Suppressor macrophage treated with lipopolysaccharide for 1 hour (primary cell): Measurements from ENCODE around the gene CA10.

Source experiments
- DNase-seq, 3 donors: peaks; one replicate each; pipeline ENCODE4 v3.0.0-alpha.2; 2020 to 2022

The CA10 gene

GRCh38 chr17:52145476-52145875 is 13.0 kb downstream of the CA10 start:
- no peak for DNase-seq

- no peak for DNase-seq
These were observed 15.0 kb downstream of the CA10 start for GRCh38 chr17:52143542-52143941.

DNA sequence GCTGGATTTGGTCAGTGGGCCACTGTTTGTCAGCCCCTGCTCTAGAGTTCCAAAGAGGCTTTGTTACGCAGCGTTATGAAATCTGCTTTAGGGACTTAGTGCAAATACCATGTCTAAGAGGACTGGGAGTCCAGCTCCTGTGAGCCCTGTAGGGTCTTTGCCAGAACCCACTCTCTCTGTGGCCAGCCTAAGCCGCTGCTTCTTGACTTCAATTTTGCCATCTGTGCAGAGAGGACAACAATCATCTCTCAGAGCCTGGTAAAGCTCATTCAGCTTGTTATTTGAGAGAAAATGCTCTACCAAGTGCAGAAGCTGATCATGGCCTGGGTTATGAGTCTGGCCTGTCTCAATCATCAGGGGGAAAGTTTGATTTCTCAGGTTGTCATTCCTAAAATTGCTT is 17.9 kb downstream of the CA10 start:
- no peak for DNase-seq

DNA sequence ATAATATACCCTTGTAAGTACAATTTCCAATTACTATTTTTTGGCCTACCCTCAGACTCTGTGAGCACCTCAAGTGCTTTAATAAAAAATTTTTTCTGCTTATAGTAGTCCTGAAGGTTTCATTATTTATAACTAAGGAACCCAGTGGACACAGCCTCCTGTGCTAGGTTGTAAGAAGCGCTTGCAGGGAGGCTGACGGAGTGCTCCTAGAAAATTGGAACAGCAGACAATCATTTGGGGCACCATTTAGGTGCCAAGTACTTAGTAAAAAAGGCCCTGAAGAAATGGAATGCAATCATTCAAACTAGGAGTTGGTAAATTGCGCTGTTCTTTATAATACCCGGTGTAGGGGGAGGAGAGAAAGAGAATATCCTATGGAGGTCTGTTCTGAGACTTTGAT is 19.8 kb downstream of the CA10 start:
- no peak for DNase-seq

- DNase-seq = no peak
These were observed 20.2 kb downstream of the CA10 start for GRCh38 chr17:52138350-52138749.

DNA sequence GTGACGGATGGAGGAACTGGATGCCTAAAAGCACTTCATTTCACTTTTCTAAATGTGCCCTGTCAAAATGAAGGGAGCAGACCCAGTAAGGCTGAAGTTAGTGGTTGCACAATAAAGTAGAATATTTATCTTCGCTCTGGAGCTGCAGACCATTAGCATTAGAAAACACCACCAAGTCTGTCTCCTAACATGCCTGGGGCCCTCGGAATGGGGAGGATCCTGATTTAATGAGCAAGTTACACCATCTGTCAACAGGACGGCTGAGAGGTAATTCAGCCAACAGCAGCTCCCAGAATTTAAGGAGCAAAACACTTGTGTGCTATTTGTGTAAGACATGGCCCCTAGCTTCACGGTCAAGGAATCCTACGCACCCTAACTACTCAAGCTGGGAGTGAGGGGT is 22.3 kb downstream of the CA10 start:
- peak in 1 of 3 donors; percentile 8 for DNase-seq

DNA sequence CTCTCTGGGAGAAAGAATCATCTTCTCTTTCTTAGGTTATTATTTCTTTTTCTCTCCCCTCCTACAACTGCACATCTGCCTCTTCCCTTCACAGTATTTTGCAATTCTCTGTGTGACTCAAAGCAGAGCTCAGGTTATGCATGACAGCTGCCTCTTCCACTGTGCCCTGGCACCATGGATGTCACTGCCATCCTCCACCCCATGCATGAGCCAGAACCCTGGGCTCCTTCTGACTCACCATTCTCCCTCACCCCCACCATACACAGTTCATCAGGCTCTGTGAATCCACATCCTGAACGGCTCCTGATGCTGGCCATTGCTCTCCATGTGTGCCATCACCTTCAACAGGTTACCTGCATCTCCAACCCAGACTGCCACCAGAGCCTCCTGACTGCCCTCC is 23.9 kb downstream of the CA10 start:
- DNase-seq = peak in 1 of 3 donors; percentile 10

- DNase-seq = no peak
These were observed 29.8 kb downstream of the CA10 start for GRCh38 chr17:52128721-52129120.

GRCh38 chr17:52124993-52125392 is 33.5 kb downstream of the CA10 start:
- no peak for DNase-seq

DNA sequence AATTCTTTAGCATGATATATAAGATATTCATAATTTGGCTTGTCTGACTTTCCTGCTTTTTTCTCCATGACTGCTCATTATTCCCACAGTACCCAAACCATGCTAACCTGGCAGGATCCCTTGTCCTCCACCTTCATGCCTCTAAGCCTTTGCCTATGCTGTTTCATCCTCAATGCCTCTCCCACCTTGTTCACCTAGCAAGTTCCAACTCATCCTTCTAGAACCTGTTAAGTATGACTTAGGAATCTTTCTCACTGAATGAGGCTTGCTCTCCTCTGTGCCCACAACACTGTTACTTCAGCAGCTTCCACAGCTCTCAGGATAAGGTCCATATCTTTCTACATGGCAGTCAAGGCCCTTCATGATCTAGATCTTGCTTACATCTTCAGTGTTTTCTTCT is 34.0 kb downstream of the CA10 start:
- no peak for DNase-seq

DNA sequence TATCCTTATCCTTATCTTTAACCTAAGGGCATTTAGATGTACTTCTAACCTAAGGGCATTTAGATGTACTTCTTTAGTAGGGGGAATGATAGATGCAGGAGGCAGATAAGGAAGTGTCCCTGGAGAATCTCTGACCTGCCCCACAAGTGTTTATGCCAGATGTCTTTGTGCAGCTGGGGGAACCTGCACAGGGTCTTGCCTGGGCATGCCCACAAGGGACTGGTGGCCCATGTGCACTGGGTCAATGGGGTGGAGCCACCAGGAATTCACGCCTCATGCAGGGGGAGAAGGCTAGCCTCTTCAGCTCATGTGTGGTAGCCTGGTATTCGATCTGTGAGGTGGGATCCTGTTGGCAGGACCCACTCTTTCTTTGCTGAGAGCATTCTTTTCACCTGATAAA is 38.0 kb downstream of the CA10 start:
- DNase-seq = no peak

GRCh38 chr17:52110923-52111581 is 47.5 kb downstream of the CA10 start:
- DNase-seq = no peak

DNA sequence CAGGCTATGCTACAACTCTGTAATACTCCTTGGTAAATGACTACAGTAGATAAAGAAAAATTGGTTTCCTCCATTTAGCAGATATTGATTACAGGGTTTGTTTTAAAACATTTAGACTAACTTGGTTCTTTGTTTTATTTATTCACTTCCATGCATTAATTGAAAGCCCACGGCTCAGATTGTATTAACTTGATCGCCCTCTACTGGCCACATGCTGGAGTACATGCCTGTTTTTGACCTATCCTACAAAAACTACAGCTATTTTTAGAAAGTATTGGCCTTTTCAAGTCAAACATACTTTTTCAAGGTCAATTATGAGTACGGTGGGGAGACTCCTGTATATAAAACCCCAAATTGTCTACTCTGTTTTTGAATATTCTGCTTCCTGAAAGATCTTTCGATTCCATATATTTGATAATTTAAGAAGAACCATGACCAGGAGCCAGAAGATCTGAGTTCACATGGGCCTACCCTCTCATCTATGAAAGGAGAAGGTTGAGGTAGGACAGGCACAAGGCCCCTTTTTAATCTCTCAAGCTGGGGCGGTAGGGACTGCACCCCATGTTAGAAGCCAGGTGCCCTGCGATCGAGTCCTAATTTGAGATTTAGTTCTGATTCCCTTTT is 51.8 kb downstream of the CA10 start:
- peak; percentile 48 to 60 (median 59) for DNase-seq

DNA sequence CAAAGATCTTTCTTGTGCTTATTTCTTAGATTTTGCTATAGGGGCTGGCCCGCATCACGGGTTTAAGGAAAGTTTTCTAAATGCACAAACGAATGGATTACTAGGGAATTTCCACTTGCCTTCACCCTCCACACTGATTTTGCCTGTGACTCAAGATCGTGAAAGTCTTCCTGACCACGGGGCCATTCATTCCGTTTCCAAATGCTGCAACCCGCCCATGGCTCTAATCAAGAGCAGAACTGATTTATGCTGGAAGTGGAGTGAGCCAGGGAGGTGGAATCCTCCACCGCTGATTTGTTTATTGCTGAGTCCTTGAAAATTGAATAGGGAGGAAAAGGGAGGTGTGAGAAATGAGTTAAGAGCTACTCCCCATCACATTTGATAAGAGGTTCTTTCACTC is 52.4 kb downstream of the CA10 start:
- DNase-seq = no peak

DNA sequence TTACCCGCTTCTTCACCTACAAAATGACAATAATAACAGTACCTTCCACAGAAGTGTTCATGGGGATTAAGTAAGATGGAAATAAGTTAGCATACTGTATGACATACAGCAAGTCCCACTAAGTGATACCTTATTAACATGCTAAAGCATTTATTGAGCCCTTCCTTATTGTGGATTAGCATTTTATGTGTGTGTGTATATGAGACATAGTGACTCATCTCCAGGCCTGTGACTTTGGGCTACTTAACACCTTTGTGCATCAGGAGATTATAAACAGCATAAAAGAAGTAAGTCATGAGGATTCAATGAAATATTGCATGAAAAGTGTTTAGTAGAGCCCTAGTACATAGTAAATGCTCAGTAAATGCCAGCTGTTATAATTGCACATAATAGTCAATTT is 52.9 kb downstream of the CA10 start:
- no peak for DNase-seq

DNA sequence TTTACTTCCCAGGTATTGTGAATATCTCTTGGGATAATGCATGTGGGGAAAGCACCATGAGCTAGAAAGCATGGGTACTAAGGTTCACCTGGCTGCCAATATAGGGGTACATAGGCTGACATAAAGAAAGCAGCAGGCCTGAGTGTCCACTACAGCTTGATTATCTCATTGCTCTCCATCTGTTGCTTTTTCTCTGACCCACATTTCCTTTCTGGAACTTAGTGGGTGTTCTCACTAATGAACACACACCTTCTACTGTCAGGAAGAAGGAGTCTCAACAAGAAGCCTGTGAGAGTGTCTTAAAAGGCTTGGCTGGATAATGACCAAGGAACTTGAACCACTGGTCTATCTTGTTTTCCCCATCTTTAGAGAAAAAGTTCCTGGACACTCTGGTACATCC is 62.5 kb downstream of the CA10 start:
- no peak for DNase-seq

DNA sequence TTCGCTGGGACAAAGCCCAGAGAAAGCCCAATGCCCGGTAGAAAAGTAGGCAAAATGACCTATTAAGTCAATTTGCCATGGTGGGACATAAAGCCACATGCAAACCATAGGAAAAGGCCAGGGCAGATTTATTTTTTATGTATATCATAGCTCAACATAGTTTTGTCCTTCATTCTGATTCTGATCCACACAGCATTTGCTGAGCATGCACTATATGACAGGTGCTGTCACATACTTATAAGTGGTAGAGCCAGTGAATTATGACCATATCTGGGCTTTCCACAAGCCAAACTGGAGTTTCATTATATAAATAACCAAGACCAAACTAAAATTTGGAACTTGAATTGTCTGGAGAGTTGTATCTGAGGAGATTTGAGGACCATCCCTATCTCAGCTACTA is 74.3 kb downstream of the CA10 start:
- no peak for DNase-seq

DNA sequence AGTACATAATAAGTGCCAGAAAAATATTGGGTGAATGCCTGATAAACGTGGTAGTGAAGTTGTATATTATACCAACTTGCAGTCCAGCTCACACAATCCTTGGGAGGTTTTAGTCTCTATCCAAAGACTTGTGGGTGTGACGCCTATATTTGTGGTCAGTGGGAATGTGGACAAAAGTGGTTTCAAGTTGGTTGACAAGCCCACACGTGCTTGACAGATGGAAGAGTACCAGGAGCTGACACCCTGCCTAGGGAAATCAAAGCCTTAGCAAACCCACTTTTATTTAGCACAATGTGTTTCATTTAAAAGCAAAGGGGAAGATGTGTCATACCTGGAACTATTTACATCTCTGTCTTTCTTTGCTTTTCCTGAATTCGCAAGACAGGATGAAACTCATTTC is 79.0 kb downstream of the CA10 start:
- DNase-seq = no peak

- no peak for DNase-seq
These were observed 86.8 kb downstream of the CA10 start for GRCh38 chr17:52071712-52072111.

- no peak for DNase-seq
These were observed 93.7 kb downstream of the CA10 start for GRCh38 chr17:52064791-52065211.

GRCh38 chr17:52049496-52049895 is 109.0 kb downstream of the CA10 start:
- DNase-seq = no peak

DNA sequence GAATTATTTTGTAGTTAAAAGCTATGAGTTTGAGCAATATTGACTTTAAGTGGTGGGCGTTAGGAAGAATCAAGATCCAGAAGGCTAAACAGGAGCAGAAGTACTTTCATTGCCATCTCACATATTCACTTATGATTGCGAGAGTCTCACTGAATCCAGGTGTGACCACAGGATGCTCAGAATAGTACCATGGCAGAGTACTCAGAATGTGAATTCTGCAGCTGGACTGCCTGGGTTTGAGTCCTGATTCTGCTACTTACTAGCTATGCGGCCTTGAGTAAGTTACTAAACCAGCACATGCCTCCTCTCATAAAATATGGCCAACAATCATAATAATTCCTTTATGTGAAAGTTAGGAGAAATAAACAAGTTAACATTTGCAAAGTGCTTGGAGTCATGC is 109.5 kb downstream of the CA10 start:
- DNase-seq = no peak

DNA sequence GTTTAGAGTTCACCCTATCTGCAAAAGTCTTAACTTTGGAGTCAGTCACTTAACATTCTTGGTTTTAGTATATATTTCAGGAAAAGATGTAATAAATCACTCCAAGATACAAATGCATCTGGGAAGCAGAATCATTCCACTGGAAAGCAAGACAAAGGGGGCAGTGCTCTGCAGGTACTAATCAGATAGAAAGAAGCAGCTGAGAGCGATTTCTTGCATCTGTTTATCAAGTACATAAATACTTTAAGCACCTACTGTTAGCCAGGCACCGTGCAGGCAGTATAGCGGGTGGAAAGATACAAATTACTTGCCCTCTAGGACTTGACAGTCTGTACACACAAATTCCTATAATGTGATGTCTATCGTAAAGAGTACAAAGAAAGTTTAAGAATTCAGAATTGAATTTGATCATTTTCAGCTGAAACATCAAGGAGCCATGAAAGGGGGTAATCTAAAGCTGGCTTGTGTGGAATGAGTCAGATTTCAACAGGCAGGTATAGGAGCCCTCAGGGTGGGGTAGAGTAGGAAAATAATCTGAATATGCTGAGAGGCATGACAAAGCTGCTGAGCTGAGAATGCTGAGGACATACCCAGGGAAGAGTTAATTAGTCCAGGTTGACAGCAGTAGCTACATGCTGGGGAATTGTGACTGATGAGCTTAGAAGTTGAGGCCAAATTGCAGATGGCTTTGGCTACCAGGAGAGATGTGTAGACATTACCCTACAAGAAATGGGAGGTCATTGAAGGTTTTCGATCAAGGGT is 110.2 kb downstream of the CA10 start:
- DNase-seq = no peak

DNA sequence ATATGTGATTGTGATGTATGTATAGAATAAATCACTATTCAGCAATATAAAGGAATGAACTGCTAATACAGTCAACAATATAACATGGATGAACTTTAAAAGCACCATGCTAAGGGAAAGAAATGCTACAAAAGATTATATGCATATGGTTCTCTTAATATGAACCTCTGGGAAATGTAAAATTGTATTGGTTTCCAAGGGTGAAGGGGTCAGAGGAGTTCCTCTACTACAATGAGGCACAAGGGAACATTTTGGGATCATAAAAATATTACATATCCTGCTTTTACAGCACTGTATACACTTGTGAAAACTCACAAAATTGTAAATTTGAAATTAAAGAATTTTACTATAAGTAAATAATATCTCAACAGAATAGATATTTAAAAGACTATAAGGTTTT is 111.4 kb downstream of the CA10 start:
- DNase-seq = no peak
